Smooth muscle cell (in vitro differentiated cells): Measurements from ENCODE around the gene HDAC3. TPM values are rescaled to one million over a fixed set of nuclear protein-coding genes. Genes with fewer than 3 reads are reported as not detected.

ENCODE experiments used
- polyA plus RNA-seq: library from polyadenylated mRNA; unstranded; fragments of >200 nt; fragmentation: Nextera tagmentation; extraction: Ambion mirVana; gene quantifications from 2 replicates; pipeline ENCODE4 v1.2.1, GENCODE V29; 2016
- small RNA-seq: library from RNA; depleted of rRNA; stranded (forward); fragments of <200 nt; gene quantifications from one replicate; pipeline ENCODE3, GENCODE V24; 2014
- total RNA-seq: library from RNA; depleted of rRNA; stranded (reverse); fragments of >200 nt; gene quantifications from 2 replicates; pipeline ENCODE4 v1.2.3, GENCODE V29; 2014

The HDAC3 gene
- total and polyA plus RNA-seq, 2 experiments from 2014 or later, result 50.2 to 66.9 TPM

Small RNA genes lying within 50 kb of the gene (small RNA-seq; reads per million reads assigned to genes)
- 0.13 reads per million for gene RPS27AP10

Other genes starting within 250 kb of the HDAC3 start
- gene PCDHGB4, start 249.2 kb downstream of the HDAC3 start, total RNA-seq, result 37.1 and 43.1 TPM in 2 replicates
- 20.0 and 27.5 TPM in 2 replicates for gene PCDHGB4, start 249.2 kb downstream of the HDAC3 start, polyA plus RNA-seq
- gene PCDHGA8, start 244.2 kb downstream of the HDAC3 start, total RNA-seq, result 3.2 and 3.3 TPM in 2 replicates
- 0.25 and 0.89 TPM in 2 replicates for gene PCDHGA8, start 244.2 kb downstream of the HDAC3 start, polyA plus RNA-seq
- 3.2 and 3.3 TPM in 2 replicates for gene PCDHGB5, start 238.9 kb downstream of the HDAC3 start, total RNA-seq
- 0.90 and 4.2 TPM in 2 replicates for gene PCDHGB5, start 238.9 kb downstream of the HDAC3 start, polyA plus RNA-seq
- gene PCDHGA9, start 234.1 kb downstream of the HDAC3 start, total RNA-seq, result 2.9 and 4.0 TPM in 2 replicates
- gene PCDHGA9, start 234.1 kb downstream of the HDAC3 start, polyA plus RNA-seq, result 0.08 and 0.23 TPM in 2 replicates
- gene PCDHGB6, start 228.8 kb downstream of the HDAC3 start, total RNA-seq, result 12.4 and 17.1 TPM in 2 replicates
- gene PCDHGB6, start 228.8 kb downstream of the HDAC3 start, polyA plus RNA-seq, result 9.7 and 12.3 TPM in 2 replicates
- gene PCDHGA10, start 223.9 kb downstream of the HDAC3 start, total RNA-seq, result 24.6 and 24.7 TPM in 2 replicates
- 10.9 and 11.1 TPM in 2 replicates for gene PCDHGA10, start 223.9 kb downstream of the HDAC3 start, polyA plus RNA-seq
- gene PCDHGB7, start 219.2 kb downstream of the HDAC3 start, total RNA-seq, result 25.3 and 37.5 TPM in 2 replicates
- 21.3 and 24.6 TPM in 2 replicates for gene PCDHGB7, start 219.2 kb downstream of the HDAC3 start, polyA plus RNA-seq
- 8.7 and 13.2 TPM in 2 replicates for gene PCDHGA11, start 215.8 kb downstream of the HDAC3 start, total RNA-seq
- 7.9 and 8.0 TPM in 2 replicates for gene PCDHGA11, start 215.8 kb downstream of the HDAC3 start, polyA plus RNA-seq
- gene PCDHGA12, start 206.3 kb downstream of the HDAC3 start, total RNA-seq, result 1.7 and 4.5 TPM in 2 replicates
- gene PCDHGA12, start 206.3 kb downstream of the HDAC3 start, polyA plus RNA-seq, result 0.42 and 0.86 TPM in 2 replicates
- 38.2 and 50.3 TPM in 2 replicates for gene PCDHGC3, start 160.9 kb downstream of the HDAC3 start, total RNA-seq
- gene PCDHGC3, start 160.9 kb downstream of the HDAC3 start, polyA plus RNA-seq, result 98.4 and 111 TPM in 2 replicates
- 1.2 and 3.8 TPM in 2 replicates for gene PCDHGC4, start 151.8 kb downstream of the HDAC3 start, total RNA-seq
- gene PCDHGC4, start 151.8 kb downstream of the HDAC3 start, polyA plus RNA-seq, result 0.12 and 0.16 TPM in 2 replicates
- 1.8 and 3.4 TPM in 2 replicates for gene PCDHGC5, start 147.8 kb downstream of the HDAC3 start, total RNA-seq
- 1.5 and 3.3 TPM in 2 replicates for gene PCDHGC5, start 147.8 kb downstream of the HDAC3 start, polyA plus RNA-seq
- gene DIAPH1, start 17.8 kb downstream of the HDAC3 start, total RNA-seq, result 25.2 and 26.7 TPM in 2 replicates
- gene DIAPH1, start 17.8 kb downstream of the HDAC3 start, polyA plus RNA-seq, result 15.4 and 34.7 TPM in 2 replicates
- 2.6 and 4.2 TPM in 2 replicates for gene RELL2, start 148 bp upstream of the HDAC3 start, total RNA-seq
- 7.4 and 8.7 TPM in 2 replicates for gene RELL2, start 148 bp upstream of the HDAC3 start, polyA plus RNA-seq
- gene FCHSD1, start 14.6 kb upstream of the HDAC3 start, total RNA-seq, result 15.6 and 16.4 TPM in 2 replicates
- gene FCHSD1, start 14.6 kb upstream of the HDAC3 start, polyA plus RNA-seq, result 15.7 and 35.8 TPM in 2 replicates
- gene ARAP3, start 45.4 kb upstream of the HDAC3 start, total RNA-seq, result 4.7 and 9.4 TPM in 2 replicates
- 11.1 and 12.9 TPM in 2 replicates for gene ARAP3, start 45.4 kb upstream of the HDAC3 start, polyA plus RNA-seq
- gene PCDH1, start 241.6 kb upstream of the HDAC3 start, total RNA-seq, result 4.5 and 14.7 TPM in 2 replicates
- 2.5 and 3.1 TPM in 2 replicates for gene PCDH1, start 241.6 kb upstream of the HDAC3 start, polyA plus RNA-seq